Hepatic stellate cell (primary cell): ENCODE results near the gene ATAD3B.
"Not testable (repeated sequence)": the region's sequence is repeated elsewhere in the genome, so short reads cannot be mapped to it uniquely, and the experiment has no call there.

ENCODE experiments used
- DNase-seq: peaks from one replicate; pipeline ENCODE4 v3.0.0; 2011; ENCODE audit warnings: low spot score

Gene ATAD3B

DNA sequence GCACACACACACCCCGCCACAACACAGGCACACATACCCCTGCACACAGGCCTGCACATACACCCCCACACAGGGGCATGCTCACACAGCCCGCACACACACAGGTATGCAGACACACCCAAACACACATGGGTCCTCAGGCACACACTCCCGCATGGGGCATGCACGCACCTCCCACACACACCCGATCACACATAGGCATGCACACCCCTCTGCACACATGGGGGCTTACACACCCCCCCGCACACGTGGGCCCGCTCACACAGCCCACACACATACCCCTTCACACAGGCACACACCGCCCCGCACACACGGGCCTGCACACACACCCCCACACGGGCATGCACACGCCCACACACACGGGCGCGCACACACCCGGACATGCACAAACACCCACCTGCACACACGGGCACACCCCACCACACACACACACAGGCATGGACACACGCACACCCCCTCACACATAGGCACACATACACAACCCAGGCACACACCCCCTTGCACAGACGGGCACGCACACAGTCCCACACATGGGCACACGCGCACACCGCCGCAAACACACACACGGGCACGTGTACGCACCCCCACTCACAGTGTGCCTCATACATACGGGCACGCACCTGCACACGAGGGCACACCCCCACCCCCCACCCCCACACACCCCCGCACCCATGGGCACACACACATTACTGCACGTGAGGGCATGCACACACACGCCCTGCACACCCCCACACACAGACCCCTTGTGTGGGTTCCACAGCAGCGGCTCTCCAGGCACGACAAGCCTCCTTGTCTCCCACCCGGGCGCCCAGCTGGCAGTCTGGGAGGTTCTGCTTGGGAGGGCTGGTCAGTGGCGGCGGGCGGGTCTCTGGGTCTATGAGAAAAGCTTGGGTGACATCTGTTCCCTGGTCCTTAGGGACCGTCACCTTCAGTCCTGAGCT is 8.3 kb downstream of the ATAD3B start:
- no peak for DNase-seq

DNA sequence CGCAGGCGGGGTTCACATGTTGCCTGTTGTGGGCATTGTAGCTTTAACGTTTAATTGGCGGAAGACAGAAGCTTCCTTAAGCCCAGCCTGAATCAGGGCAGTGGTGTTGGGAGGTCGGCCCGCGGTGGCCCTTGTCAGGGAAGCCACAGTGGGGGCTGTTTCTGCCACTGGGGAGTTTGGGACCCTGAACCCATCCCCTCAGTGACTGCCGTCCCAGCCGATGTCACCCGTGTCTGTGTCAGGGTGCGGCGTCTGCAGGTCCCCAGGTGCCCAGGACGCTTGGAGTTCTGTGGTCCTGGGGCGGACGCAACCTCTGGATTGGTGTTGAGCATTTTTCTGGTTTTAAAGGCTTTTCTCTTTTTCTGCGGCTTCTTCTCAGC is 8.9 kb downstream of the ATAD3B start:
- DNase-seq: not testable (repeated sequence)

DNA sequence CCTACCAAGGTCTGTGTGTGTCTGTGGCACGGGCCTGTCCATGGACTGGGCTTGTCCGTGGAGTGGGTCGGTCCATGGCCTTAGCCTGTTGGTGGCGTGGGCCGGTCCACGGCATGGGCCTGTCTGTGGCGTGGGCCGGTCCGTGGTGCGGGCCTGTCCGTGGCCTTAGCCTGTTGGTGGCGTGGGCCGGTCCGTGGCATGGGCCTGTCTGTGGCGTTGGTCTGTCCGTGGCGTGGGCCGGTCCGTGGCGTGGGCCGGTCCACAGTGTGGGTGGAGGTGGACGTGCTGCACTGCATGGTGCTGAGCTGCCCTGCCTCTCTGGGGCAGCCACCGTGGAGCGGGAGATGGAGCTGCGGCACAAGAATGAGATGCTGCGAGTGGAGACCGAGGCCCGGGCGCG is 10.2 kb downstream of the ATAD3B start:
- not testable (repeated sequence) for DNase-seq

DNA sequence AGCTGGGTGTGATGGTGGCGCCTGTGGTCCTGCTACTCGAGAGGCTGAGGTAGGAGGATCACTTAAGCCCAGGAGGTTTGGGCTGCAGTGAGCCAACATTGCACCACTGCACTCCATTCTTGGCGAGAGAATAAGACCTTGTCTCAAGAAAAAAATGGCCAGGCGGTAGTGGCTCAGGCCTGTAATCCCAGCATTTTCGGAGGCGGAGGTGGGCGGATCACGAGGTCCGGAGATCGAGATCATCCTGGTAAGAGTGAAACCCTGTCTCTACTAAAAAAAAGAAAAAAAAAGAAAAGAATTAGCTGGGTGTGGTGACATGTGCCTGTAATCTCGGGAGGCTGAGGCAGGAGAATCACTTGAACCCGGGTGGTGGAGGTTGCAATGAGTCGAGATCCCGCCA is 11.3 kb downstream of the ATAD3B start:
- no peak for DNase-seq

DNA sequence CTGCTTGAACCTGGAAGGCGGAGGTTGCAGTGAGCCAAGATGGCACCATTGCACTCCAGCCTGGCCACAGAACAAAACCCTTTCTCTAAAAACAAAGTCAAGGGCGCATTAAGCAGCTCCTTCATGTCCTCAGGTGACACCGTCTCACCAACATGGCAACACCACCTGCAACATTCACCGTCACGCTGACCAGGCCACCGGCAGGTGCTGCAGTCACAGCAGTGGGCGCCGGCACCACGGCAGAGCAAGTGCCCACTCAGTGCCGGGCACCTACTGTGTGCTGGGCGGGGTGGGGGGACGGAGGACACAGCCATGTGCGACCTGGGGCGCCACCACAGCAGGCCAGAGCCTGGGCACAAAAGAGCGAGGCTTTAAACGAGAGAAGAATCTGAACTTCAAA is 12.1 kb downstream of the ATAD3B start:
- no peak for DNase-seq

DNA sequence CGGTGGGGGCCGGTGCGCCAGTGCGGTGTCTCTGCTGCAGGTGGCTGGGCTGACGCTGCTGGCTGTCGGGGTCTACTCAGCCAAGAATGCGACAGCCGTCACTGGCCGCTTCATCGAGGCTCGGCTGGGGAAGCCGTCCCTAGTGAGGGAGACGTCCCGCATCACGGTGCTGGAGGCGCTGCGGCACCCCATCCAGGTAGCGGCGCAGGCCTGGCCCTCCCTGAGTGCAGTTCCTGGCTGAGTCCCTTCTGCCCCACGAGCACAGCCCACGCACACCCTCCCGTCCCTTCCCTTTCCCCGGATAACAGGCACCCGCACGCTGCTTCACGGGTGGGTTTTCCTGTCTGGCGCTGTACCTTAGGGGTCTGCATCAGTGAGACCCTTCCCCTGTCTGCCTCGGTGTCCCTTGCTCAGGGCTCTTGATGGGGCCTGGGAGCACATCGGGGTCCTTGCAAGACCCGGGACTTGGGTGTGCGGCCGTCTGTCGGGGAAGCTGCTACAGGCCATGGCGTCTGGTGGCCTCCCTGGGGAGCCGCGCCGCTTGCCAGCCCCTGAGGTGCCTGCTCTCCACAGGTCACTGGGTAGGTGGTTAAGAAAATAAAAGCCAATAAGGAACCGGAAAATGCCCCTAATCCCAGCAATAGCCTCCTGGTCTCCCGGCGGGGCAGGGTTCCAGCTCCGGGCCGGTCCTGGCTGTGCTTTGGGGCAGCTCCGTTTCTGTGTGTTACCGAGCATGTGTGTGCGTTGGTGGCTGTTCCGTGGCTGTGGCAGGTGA is 13.6 kb downstream of the ATAD3B start:
- not testable (repeated sequence) for DNase-seq

DNA sequence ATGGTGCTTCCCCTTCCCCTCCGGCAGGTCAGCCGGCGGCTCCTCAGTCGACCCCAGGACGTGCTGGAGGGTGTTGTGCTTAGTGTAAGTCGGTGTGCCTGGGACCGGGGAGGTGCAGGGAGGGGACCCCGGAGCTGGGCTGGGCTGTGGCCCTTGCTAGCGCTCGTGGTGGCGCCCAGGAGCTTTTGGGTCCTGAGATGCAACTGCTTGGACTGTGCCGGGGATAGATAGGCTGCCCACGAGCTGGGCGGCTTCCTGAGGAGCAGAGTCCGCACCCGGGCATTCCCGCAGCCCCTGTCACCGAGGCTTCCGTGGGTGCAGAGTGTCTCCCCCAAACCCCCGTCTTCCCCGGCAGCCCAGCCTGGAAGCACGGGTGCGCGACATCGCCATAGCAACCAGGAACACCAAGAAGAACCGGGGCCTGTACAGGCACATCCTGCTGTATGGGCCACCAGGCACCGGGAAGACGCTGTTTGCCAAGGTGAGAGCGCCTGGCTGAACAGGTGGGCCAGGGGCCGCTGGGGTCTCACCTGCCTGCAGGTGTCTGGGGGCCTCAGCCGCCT is 14.3 kb downstream of the ATAD3B start:
- not testable (repeated sequence) for DNase-seq

DNA sequence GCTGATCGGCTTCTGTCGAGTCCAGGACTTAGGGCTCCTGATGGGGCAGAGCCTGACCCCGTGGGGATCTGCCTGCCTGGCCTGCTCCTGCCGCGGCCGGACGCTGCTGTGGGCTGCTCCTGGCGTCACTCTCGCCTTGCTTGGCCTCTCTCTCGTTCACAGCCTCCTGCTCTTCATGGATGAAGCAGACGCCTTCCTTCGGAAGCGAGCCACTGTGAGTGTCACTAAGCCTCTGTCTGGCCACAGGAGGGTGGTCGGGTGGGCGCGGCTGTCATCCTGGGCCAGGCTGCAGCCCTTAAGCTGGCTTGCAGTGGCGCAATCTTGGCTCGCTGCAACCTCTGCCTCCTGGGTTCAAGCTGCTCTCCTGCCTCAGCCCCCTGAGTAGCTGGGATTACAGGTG is 16.1 kb downstream of the ATAD3B start:
- DNase-seq: no peak

DNA sequence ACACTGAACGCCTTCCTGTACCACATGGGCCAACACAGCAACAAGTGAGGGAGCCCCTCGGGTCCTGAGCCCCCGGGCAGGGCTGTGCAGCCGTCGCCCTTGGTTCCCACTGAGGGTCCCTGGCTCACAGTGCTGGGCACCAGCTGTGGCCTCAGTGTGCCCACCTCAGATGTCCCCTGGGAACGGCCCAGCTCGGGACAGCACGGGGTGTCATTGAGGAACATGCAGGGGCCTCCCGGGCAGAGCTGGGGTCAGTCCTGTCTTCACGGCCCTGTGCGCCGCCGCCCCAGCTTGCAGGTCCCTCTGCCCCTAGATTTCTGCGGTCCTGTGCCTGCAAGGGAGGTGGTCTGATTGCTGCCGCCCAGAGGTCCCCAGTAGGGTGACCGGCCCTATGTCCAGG is 17.7 kb downstream of the ATAD3B start:
- DNase-seq: no peak

DNA sequence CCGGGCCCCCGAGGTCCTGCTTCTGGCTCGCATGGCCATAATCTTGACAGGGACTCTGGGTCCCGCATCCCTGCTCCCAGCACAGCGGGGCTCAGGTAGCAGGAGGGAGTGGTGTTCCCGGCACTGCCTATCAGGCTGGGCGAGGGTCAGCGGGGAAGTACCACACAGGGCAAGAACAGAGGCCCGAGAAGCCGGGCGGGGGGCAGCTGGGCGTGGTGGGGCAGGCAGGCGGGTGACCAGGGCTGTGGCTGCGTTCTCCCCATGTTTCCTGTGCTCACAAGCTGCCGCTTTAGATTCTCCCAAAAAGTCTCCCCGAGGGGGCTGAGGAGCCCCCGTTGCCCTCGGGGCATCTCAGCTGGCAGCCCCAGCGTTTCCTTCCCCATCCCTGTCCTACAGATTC is 18.3 kb downstream of the ATAD3B start:
- no peak for DNase-seq

DNA sequence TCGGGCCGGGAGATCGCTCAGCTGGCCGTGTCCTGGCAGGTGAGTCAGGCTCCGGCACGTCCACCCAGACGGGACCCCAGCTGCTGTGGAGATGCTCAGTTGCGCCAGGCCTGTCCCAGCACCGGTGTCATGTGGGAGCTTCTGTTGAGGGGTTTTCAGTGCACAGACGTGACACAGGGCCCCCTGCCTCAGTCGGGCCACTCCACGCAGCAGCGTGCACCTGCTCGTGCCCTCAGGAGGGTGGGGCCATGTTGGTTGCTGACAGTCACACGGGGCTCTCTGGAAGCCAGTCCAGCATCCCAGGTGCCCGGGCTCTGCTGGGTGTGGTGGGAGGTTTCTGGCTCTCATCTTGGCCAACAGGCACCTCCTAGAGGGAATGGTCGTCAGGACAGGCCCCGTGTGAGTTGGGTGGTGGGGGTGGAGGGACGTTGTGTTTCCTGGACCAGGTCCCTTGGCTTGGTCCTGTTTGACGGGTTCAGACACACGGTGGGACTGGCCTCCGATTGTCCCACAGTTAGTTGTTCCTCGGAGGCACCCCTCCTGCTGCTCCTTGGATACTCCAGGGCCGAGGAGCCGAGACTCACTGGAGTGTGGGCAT is 19.2 kb downstream of the ATAD3B start:
- no peak for DNase-seq

DNA sequence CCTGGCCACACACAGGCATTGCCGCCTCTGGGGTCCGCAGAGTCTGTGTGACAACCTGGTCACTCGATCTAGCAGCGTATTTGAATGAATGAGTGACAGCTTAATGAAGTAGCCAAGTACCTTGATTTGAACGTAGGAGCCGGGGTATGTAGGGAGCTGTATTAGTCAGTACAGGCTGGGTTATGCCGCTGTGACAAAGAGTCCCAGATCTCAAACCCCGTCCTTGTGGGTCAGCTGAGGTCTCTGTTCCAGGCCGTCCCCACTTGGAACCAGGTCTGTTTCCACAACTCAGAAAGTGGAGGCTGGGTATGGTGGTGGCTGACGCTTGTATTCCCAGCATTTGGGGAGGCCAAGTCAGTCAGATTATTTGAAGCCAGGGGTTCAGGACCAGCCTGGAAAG is 20.0 kb downstream of the ATAD3B start:
- no peak for DNase-seq

DNA sequence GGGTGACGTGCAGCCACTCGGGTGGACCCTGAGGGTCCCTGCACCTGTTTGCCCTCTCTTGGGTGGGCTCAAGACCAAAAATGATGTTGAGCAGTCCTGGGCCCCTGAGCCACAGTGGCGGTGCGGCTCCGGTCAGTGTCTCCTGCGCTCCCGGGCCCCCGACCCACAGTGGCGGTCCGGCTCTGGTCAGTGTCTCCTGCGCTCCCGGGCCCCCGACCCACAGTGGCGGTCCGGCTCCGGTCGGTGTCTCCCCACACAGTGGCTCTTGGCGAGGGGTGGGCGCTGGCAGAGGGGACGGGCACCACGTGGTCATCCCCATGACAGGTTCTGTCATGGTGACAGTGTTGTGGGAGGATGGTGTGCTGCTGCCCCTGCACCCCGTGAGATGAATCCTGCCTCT is 22.7 kb downstream of the ATAD3B start:
- not testable (repeated sequence) for DNase-seq

DNA sequence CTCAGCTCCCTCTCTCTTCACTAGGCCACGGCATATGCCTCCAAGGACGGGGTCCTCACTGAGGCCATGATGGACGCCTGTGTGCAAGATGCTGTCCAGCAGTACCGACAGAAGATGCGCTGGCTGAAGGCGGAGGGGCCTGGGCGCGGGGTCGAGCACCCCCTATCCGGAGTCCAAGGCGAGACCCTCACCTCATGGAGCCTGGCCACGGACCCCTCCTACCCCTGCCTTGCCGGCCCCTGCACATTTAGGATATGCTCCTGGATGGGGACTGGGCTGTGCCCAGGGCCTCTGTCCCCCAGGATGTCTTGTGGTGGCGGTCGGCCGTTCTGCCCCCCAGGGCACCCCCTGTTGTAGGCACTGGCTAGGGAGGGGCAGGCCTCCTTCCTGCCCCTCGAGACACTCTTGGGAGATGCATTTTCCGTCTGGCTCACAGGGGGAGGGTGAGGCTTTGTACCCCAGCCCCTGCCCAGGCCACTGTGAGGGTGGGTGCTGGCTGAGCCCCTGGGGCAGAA is 24.0 kb downstream of the ATAD3B start:
- DNase-seq: not testable (repeated sequence)

DNA sequence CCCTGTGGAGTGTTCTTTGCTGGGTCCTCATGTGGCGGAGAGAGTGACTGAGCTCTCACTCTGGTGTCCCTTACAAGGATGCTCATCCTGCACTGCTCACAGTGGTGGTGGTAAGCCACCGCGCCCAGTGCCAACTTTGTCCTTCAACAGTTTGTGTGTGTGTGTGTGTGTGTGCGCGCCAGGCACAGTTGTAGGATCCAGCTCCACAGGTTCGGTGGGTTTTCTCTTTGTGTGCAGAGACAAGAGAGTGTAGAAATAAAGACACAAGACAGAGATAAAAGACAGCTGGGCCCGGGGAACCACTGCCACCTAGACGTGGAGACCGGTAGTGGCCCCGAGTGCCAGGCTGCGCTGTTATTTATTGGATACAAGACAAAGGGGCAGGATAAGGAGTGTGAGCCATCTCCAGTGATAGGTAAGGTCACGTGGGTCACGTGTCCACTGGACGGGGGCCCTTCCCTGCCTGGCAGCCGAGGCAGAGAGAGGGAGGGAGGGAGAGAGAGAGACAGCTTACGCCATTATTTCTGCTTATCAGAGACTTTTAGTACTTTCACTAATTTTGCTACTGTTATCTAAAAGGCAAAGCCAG is 33.3 kb downstream of the ATAD3B start:
- DNase-seq: peak; percentile 30

DNA sequence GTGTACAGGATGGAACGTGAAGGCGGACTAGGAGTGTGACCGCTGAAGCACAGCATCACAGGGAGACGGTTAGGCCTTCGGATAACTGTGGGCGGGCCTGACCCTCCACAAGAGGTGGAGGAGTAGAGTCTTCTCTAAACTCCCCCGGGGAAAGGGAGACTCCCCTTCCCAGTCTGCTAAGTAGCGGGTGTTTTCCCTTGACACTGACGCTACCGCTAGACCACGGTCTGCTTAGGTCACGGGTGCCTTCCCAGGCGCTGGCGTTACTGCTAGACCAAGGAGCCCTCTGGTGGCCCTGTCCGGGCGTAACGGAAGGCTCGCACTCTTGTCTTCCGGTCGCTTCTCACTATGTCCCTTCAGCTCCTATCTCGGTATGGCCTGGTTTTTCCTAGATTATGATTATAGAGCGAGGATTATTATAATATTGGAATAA is 33.8 kb downstream of the ATAD3B start:
- not testable (repeated sequence) for DNase-seq

DNA sequence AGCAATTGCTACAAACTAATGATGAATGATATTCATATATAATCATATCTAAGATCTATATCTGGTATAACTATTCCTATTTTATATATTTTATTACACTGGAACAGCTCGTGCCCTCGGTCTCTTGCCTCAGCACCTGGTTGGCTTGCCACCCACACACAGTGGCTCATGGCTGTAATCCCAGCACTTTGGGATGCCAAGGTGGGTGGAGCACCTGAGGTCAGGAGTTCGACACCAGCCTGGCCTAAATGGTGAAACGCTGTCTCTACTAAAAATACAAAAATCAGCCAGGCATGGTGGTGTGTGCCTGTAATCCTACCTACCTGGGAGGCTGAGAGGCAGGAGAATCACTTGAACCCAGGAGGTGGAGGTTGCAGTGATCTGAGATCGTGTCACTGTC is 34.2 kb downstream of the ATAD3B start:
- not testable (repeated sequence) for DNase-seq

DNA sequence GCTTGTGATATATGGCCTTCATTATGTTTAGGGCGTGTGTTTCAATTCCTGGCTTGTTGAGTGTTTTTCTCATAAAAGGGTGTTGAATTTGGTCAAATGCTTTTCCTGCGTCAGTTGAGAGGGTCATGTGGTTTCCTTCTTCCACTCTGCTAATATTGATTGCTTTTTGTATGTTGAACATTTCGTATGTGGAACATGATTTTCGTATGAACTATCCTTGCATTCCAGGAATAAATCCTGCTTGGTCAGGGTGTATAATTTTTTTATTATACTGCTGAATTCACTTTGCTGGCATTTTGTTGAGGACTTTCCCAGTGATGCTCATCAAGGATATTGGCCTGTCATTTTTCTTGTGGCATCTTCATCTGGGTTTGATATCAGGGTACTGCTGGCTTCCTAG is 35.7 kb downstream of the ATAD3B start:
- no peak for DNase-seq

DNA sequence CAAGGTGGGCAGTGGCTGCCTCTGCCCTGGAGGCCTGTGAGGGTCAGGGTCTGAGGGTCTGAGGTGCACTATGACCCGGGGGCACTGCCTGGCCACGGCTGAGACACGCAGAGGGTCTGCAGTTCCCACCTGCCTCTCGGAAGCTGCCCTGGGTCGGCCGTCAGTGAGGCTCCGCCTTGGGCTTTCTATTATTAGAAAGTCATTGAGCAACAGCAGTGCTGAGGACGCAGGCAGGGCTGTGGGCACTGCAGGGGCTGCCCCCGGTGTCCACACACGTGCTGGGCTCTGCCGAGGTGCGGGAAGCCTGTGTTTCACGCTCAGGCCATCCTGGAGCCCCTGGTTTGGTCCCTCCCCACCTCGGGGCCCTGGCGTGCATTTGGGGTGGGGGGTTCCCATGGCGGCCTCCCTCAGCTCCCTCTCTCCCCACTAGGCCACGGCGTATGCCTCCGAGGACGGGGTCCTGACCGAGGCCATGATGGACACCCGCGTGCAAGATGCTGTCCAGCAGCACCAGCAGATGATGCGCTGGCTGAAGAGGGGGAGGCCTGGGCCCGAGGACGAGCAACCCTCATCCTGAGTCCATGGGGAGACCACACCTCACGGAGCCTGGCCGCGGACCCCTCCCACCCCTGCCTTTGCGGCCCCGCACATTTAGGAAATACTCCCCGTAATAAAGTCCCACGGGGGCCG is 37.4 kb downstream of the ATAD3B start:
- DNase-seq: not testable (repeated sequence)

DNA sequence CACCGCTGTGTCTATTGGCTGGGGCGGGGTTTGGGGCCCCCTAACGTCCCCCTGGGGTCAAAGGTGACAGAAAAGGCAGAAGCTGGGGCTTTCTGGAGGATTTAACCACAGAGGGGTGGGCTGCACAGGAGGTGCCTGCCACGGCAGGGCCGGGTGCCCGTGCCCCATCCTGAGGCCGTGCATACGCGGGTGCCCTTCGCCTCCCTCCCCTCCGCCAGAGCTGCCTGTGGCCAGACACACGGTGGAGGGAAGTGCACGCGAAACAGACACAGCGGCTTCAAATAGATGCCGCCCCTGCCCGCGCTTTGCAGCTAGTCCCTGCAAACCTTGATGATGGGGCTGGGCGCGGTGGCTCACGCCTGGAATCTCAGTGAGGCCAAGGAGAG is 37.9 kb downstream of the ATAD3B start:
- DNase-seq: not testable (repeated sequence)

DNA sequence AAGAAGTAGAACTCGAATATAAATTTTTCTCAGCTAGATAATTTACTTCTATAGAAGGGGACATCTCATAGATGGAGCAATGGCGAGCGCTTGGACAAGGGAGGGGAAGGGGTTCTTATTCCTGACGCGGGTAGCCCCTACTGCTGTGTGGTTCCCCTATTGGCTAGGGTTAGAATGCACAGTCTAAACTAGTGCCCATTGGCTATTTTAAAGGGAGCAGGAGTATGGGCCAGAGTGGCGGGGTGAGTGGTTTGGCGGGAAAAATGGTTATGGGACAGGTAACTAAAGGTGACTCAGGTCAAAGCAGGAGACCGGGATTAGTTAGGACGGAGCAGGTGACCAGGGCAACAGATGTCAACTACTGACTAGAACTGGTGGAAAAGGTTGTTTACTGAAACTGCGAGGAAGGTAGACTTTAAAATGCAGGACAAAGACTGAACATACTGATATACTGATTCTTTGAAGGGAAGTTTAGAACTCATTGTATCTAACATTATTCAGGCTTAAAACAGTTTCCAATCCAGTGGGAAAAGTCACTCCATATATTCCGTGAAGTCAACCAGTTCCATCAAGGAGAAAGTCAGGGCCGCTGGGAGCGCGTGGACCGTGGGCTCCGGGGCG is 39.5 kb downstream of the ATAD3B start:
- no peak for DNase-seq
